ENCODE data around the gene GADD45B.
"Not testable (repeated sequence)": the region's sequence is repeated elsewhere in the genome, so short reads cannot be mapped to it uniquely, and the experiment has no call there.

GADD45B gene

DNA sequence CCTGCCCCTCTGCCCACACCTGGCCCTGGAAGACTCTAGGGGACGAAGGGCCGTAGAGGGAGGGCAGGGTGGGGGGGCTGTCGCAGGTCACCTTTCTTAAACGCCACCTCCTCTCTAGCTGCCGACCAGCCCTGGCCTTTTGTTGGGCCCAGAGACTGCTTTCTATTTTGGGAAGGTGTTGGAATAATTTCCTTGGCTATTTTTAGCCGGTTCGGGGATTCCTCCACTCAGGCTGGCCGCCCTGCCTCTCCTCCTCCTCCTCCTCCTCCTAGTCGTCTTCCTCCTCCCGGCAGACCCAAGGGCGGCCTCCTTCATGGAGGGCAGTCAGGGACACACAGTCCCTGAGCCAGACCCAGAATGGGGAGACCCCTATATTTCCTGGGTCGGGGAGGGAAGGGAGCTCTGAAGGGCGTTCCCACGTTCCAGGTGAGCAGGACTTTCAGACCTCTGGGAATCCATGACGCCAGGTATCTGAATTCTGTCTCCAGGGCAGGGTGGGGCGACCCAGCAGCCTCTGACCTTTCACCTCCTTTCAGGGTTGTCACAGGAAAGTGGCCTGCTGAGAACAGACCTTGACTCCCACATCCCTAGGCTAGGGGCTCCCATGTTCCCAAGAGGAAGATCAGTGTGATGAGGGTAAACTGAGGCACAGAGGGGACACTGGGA is 19.9 kb downstream of the GADD45B start:
- no peak overlapping the region; the same call in 1 of the 2 replicates for H3K4me3 ChIP-seq (ENCODE audit: low read depth, low read length)
- POLR2A ChIA-PET = interaction anchor here (3.1 kb wide), 1 partner anchor 19 kb away, joined by 59 read pairs; the partner anchor contains the start of gene GADD45B

DNA sequence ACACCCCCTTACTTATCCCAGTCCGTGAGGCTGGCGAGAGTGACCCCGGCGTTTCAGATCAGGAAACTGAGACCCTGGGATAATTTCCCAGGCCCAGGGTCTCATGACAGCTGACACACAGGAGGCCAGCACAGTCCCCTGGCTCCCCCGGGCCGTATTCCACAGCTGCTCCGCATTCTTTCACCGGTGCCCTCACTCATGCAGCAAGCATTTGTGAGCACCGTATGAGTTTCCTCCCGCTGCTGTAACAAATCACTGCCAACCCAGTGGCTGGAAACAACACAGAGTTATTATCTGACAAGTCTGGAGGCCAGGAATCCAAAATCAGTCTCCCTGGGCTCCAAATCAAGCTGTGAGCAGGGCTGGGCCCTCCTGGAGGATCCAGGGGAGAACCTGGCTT is 21.3 kb downstream of the GADD45B start:
- ChIA-PET CTCF (interaction anchor here (0.8 to 2.2 kb wide), 2 partner anchors 83 to 117 kb away, joined by 3 to 8 read pairs; no protein-coding TSS in a partner anchor), POLR2A (interaction anchor here (3.3 kb wide), 1 partner anchor 21 kb away, joined by 18 read pairs; the partner anchor contains the start of gene GADD45B)
- TF ChIP-seq, protein P1, sequence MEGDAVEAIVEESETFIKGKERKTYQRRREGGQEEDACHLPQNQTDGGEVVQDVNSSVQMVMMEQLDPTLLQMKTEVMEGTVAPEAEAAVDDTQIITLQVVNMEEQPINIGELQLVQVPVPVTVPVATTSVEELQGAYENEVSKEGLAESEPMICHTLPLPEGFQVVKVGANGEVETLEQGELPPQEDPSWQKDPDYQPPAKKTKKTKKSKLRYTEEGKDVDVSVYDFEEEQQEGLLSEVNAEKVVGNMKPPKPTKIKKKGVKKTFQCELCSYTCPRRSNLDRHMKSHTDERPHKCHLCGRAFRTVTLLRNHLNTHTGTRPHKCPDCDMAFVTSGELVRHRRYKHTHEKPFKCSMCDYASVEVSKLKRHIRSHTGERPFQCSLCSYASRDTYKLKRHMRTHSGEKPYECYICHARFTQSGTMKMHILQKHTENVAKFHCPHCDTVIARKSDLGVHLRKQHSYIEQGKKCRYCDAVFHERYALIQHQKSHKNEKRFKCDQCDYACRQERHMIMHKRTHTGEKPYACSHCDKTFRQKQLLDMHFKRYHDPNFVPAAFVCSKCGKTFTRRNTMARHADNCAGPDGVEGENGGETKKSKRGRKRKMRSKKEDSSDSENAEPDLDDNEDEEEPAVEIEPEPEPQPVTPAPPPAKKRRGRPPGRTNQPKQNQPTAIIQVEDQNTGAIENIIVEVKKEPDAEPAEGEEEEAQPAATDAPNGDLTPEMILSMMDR (IDR thresholded peaks at IDR 0.05; ENCODE audit: insufficient read depth, low read length, missing control alignments) = no peak
- no peak overlapping the region for H3K4me3 ChIP-seq (ENCODE audit: low read depth, low read length)
- DNase-seq (ENCODE audit: low read depth, low spot score) = no peak

More for the DNA sequence above, 19.9 kb downstream of the GADD45B start:
- CTCF ChIA-PET = interaction anchor here (1.2 to 2.2 kb wide), 3 partner anchors 19 to 115 kb away, joined by 3 to 8 read pairs (median 5); no protein-coding TSS in a partner anchor
- TF ChIP-seq, protein P1 (IDR thresholded peaks at IDR 0.05; ENCODE audit: insufficient read depth, low read length, missing control alignments) = no peak
- no peak for DNase-seq (ENCODE audit: low read depth, low spot score)

DNA sequence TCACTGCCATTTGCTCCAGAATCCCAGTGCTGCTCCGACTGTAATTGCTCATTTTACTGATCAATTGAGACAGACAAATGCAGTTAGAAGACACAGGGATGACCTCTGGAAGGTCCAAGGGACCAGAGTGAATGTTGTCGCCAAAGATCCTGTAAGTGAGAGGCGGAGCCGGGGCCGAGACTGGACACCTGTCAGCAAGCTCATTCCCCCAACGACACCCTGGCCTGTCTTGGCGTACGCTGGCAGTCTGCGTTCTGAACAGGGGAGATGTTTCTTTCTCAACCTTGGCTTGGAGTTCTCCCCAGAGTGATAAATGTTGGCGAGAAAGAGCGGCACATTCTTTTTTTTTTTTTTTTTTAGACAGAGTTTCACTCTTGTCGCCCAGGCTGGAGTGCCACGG is 24.2 kb downstream of the GADD45B start:
- CTCF ChIA-PET = no interaction called here
- POLR2A ChIA-PET = interaction anchor here (3.3 kb wide), 1 partner anchor 24 kb away, joined by 18 read pairs; the partner anchor contains the start of gene GADD45B
- TF ChIP-seq, protein P1 (IDR thresholded peaks at IDR 0.05; ENCODE audit: insufficient read depth, low read length, missing control alignments) = no peak
- no peak for DNase-seq (ENCODE audit: low read depth, low spot score)
- no peak overlapping the region for H3K4me3 ChIP-seq (ENCODE audit: low read depth, low read length)

DNA sequence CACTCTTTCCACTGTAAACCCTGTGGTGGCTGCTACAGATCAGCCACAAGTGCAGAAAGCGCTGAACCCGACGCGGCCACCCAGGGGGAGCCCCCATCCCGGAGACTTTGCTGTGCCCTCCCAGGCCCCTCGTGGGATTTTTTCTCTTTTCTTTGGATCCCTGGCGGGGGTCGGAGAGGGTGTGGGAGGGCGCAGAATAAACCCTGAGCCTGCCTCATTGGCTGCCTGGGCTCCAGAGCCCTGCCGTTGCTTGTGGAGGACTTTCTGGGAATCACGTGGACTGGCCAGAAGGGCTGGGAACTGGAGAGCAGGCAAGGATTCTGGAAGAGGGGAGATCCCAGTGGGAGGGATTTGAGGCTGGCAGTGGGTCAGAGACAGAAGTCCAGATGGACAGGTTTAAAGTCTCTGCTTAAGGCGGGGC is 24.9 kb downstream of the GADD45B start:
- no peak overlapping the region for H3K4me3 ChIP-seq (ENCODE audit: low read depth, low read length)
- TF ChIP-seq, protein P1 (IDR thresholded peaks at IDR 0.05; ENCODE audit: insufficient read depth, low read length, missing control alignments) = no peak
- ChIA-PET POLR2A (no interaction called here), CTCF (no interaction called here)
- no peak for DNase-seq (ENCODE audit: low read depth, low spot score)

DNA sequence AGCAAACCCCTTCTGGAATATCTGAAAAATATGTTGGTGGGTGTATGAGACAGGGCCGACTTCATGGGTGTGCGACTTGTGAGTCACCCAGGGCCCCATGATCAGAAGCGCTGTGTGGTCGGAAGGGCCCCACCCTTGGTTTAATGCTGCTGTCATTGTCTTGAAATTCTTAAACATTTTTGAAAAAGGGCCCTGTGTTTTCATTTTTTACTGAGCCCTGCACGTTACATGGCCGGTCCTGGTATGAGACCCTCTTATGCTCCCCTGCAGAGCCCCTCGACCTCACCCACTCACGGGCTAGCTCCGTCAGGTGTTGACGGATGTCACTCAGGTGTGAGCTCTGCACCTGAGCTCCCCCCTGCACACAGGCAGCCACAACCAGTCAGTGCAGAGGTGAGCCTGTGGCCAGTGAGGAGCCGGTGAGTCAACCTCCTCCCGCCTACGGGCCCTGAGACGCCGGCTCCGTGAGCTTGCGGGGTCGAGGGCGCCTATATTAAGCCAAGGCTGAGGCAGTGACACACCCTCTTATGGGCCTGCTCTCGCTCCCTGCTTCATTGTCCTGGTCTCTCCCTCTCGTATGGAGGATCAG is 27.7 kb downstream of the GADD45B start:
- TF ChIP-seq, protein P1 (IDR thresholded peaks at IDR 0.05; ENCODE audit: insufficient read depth, low read length, missing control alignments) = no peak
- DNase-seq (ENCODE audit: low read depth, low spot score) = no peak
- no peak overlapping the region for H3K4me3 ChIP-seq (ENCODE audit: low read depth, low read length)
- CTCF ChIA-PET = interaction anchor here (1.0 to 2.6 kb wide), 3 partner anchors 44 to 133 kb away, joined by 3 to 6 read pairs (median 4); no protein-coding TSS in a partner anchor
- POLR2A ChIA-PET = interaction anchor here (0.6 to 2.7 kb wide), 5 partner anchors 20 to 75 kb away, joined by 3 to 26 read pairs (median 4); partner anchors contain the start of gene GADD45B

DNA sequence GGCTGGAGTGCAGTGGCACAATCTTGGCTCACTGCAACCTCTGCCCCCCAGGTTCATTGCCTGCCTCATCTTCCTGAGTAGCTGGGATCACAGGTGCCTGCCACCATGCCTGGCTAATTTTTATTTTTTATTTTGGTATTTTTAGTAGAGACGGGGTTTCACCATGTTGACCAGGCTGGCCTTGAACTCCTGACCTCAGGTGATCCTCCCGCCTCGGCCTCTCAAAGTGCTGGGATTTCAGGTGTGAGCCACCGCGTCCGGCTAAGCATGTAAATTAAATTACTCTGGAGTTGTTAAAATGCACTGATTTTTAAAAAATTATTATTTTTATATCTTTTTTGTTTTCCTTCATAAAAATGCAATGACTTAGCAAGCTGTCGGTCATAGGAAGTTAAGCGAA is 30.7 kb downstream of the GADD45B start:
- CTCF ChIA-PET; DNase-seq (ENCODE audit: low read depth, low spot score); H3K4me3 ChIP-seq (ENCODE audit: low read depth, low read length): not testable (repeated sequence)
- POLR2A ChIA-PET = interaction anchor here (0.6 kb wide), 1 partner anchor 29 kb away, joined by 3 read pairs; no protein-coding TSS in a partner anchor
